Liver (tissue), 9 donors: ENCODE data around the gene RPL34. TPM values are rescaled to one million over a fixed set of nuclear protein-coding genes. Genes with fewer than 3 reads are reported as not detected.

Experiments used
- DNase-seq: peaks from one replicate; pipeline ENCODE4 v3.0.0-alpha.2; 2017; ENCODE audit warnings: low spot score
- H3K27ac ChIP-seq, 2 donors: one replicate each; pipeline ENCODE4 v1.7.0; 2013; ENCODE audit warnings: inconsistent platforms in 2 of 2, low read length in 2 of 2, control low read depth in 1 of 2, low read depth in 1 of 2, mild to moderate bottlenecking in 1 of 2
- H3K27me3 ChIP-seq, 4 donors: one replicate each; pipeline versions ENCODE4 v1.6.1 to v1.7.0; 2013; ENCODE audit warnings: low read length in 3 of 4, inconsistent platforms in 1 of 4, mild to moderate bottlenecking in 1 of 4, moderate library complexity in 1 of 4; ENCODE audit not compliant: control insufficient read depth in 4 of 4, insufficient read depth in 4 of 4
- H3K36me3 ChIP-seq, 4 donors: one replicate each; pipeline versions ENCODE4 v1.6.1 to v1.7.0; 2013; ENCODE audit warnings: low read length in 3 of 4, mild to moderate bottlenecking in 3 of 4, low read depth in 1 of 4, moderate library complexity in 1 of 4; ENCODE audit not compliant: control insufficient read depth in 4 of 4, insufficient read depth in 3 of 4
- H3K4me1 ChIP-seq, 4 donors: one replicate each; pipeline versions ENCODE4 v1.6.1 to v1.7.0; 2013; ENCODE audit warnings: low read length in 3 of 4, mild to moderate bottlenecking in 3 of 4, moderate library complexity in 1 of 4; ENCODE audit not compliant: control insufficient read depth in 4 of 4, insufficient read depth in 4 of 4
- H3K4me3 ChIP-seq, 3 donors: one replicate each; pipeline versions ENCODE4 v1.6.1 to v1.7.0; 2013; ENCODE audit warnings: low read length in 3 of 3, control low read depth in 1 of 3, low read depth in 1 of 3, mild to moderate bottlenecking in 1 of 3
- H3K9ac ChIP-seq, 2 donors: one replicate each; pipeline ENCODE4 v1.7.0; 2013; ENCODE audit warnings: low read length in 2 of 2, mild to moderate bottlenecking in 2 of 2, moderate library complexity in 2 of 2, control low read depth in 1 of 2, low read depth in 1 of 2
- H3K9me3 ChIP-seq, 4 donors: one replicate each; pipeline versions ENCODE4 v1.6.1 to v1.7.0; 2013; ENCODE audit warnings: low read length in 3 of 4; ENCODE audit not compliant: control insufficient read depth in 4 of 4
- EGR1 ChIP-seq, 2 donors: IDR thresholded peaks; 2 replicates each; pipeline ENCODE4 v1.6.1; 2016 to 2018; ENCODE audit warnings: antibody characterized with exemption in 2 of 2, low read depth in 2 of 2
- FOXA2 ChIP-seq: IDR thresholded peaks from 2 replicates; pipeline ENCODE4 v1.6.1; 2016; ENCODE audit warnings: antibody characterized with exemption
- GABPA ChIP-seq, 2 donors: IDR thresholded peaks in 1 of 2; conservative IDR thresholded peaks in 1 of 2; 2 replicates each; pipeline ENCODE4 v1.6.1; 2016; ENCODE audit warnings: antibody characterized with exemption in 2 of 2, mild to moderate bottlenecking in 1 of 2, moderate library complexity in 1 of 2
- HNF4A ChIP-seq, 2 donors: conservative IDR thresholded peaks; 2 replicates each; pipeline ENCODE4 v1.6.1; 2016; ENCODE audit warnings: antibody characterized with exemption in 2 of 2, mild to moderate bottlenecking in 2 of 2
- JUND ChIP-seq, 2 donors: IDR thresholded peaks; 2 replicates each; pipeline ENCODE4 v1.6.1; 2016; ENCODE audit warnings: antibody characterized with exemption in 2 of 2
- RAD21 ChIP-seq, 2 donors: IDR thresholded peaks; 2 replicates each; pipeline ENCODE4 v1.6.1; 2016; ENCODE audit warnings: antibody characterized with exemption in 2 of 2, mild to moderate bottlenecking in 2 of 2
- RXRA ChIP-seq, 2 donors: IDR thresholded peaks; 2 replicates each; pipeline ENCODE4 v1.6.1; 2017 to 2018; ENCODE audit warnings: antibody characterized with exemption in 2 of 2, mild to moderate bottlenecking in 1 of 2
- TAF1 ChIP-seq: conservative IDR thresholded peaks from 2 replicates; pipeline ENCODE4 v1.6.1; 2016; ENCODE audit warnings: antibody characterized with exemption, mild to moderate bottlenecking
- WGBS: extraction: QIAGEN DNeasy Blood & Tissue Kit; methylation state at CpG from one replicate; pipeline ENCODE4 v1.1.7; 2013; 5-methylcytosine and 5-hydroxymethylcytosine counted together
- polyA plus RNA-seq, 2 donors: library from polyadenylated mRNA; stranded (reverse) in 1 of 2; unstranded in 1 of 2; fragments of 200-250 nt in 1 of 2; fragments of >200 nt in 1 of 2; fragmentation: Nextera tagmentation in 1 of 2; extraction: Ambion mirVana in 1 of 2; gene quantifications; one replicate each; pipeline versions ENCODE4 v1.2.1 to v1.2.3, GENCODE V29; 2013 to 2015
- total RNA-seq, 2 donors: library from RNA; depleted of rRNA; stranded (reverse); fragments of >200 nt; gene quantifications; one replicate each; pipeline ENCODE4 v1.2.3, GENCODE V29; 2014
- TF ChIP-seq, protein P1 (sequence below): IDR thresholded peaks from 2 replicates; pipeline ENCODE4 v1.6.1; 2016; ENCODE audit warnings: antibody characterized with exemption, mild to moderate bottlenecking
- TF ChIP-seq, protein P2 (sequence below): IDR thresholded peaks from 2 replicates; pipeline ENCODE4 v1.6.1; 2016; ENCODE audit warnings: antibody characterized with exemption
- TF ChIP-seq, protein P3 (sequence below): fragments of 150-350 bp; IDR thresholded peaks from 2 replicates; pipeline ENCODE4 v1.5.1; 2017; ENCODE audit warnings: improper control_type of control experiment, low read depth, low read length; ENCODE audit not compliant: missing input control
- TF ChIP-seq, protein P4 (sequence below): IDR thresholded peaks from 2 replicates; pipeline ENCODE4 v1.6.1; 2016; ENCODE audit warnings: antibody characterized with exemption
- donor health status: healthy.
- donor health status: healthy.
- donor health status: healthy.
- donor health status: healthy.
- donor health status: healthy.

The RPL34 gene
- total and polyA plus RNA-seq, 4 donors = 138 to 1,016 (median 510) TPM

DNA sequence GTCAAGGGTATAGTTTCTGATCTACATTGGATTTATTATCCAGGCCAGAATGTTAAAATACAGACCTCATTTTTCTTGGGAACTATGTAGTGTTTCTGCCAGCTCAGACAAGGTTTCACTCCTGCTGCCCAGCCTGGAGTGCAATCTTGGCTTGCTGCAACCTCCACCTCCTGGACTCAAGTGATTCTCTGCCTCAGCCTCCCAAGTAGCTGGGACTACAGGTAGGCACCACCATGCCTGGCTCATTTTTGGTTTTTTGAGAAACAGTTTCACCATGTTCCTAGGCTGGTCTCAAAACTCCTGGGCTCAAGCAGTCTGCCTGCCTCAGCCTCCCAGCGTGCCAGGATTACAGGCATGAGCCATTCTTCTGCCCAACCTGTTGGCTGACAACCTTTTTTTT is 5.7 kb downstream of the RPL34 start:
- DNase-seq = no peak
- Histone ChIP-seq H3K4me1 (peaks cover 1 to 15% (median 9%) of the 10 kb centered on the region in 4 donors), H3K36me3 (peaks cover 16 to 82% (median 63%) of the 10 kb centered on the region in 4 donors), H3K9ac (no peak overlapping the region), H3K4me3 (no peak overlapping the region), H3K27ac (no peak overlapping the region), H3K27me3 (no peaks in the 10 kb centered on the region), H3K9me3 (no peaks in the 10 kb centered on the region)
- TF ChIP-seq, protein P1, sequence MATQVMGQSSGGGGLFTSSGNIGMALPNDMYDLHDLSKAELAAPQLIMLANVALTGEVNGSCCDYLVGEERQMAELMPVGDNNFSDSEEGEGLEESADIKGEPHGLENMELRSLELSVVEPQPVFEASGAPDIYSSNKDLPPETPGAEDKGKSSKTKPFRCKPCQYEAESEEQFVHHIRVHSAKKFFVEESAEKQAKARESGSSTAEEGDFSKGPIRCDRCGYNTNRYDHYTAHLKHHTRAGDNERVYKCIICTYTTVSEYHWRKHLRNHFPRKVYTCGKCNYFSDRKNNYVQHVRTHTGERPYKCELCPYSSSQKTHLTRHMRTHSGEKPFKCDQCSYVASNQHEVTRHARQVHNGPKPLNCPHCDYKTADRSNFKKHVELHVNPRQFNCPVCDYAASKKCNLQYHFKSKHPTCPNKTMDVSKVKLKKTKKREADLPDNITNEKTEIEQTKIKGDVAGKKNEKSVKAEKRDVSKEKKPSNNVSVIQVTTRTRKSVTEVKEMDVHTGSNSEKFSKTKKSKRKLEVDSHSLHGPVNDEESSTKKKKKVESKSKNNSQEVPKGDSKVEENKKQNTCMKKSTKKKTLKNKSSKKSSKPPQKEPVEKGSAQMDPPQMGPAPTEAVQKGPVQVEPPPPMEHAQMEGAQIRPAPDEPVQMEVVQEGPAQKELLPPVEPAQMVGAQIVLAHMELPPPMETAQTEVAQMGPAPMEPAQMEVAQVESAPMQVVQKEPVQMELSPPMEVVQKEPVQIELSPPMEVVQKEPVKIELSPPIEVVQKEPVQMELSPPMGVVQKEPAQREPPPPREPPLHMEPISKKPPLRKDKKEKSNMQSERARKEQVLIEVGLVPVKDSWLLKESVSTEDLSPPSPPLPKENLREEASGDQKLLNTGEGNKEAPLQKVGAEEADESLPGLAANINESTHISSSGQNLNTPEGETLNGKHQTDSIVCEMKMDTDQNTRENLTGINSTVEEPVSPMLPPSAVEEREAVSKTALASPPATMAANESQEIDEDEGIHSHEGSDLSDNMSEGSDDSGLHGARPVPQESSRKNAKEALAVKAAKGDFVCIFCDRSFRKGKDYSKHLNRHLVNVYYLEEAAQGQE = no peak
- TF ChIP-seq EGR1 (IDR thresholded peaks at IDR 0.05; ENCODE audit: low read depth in 2 of 2) = no peak
- TF ChIP-seq RAD21 (IDR thresholded peaks at IDR 0.05) = no peak
- TF ChIP-seq, protein P2, sequence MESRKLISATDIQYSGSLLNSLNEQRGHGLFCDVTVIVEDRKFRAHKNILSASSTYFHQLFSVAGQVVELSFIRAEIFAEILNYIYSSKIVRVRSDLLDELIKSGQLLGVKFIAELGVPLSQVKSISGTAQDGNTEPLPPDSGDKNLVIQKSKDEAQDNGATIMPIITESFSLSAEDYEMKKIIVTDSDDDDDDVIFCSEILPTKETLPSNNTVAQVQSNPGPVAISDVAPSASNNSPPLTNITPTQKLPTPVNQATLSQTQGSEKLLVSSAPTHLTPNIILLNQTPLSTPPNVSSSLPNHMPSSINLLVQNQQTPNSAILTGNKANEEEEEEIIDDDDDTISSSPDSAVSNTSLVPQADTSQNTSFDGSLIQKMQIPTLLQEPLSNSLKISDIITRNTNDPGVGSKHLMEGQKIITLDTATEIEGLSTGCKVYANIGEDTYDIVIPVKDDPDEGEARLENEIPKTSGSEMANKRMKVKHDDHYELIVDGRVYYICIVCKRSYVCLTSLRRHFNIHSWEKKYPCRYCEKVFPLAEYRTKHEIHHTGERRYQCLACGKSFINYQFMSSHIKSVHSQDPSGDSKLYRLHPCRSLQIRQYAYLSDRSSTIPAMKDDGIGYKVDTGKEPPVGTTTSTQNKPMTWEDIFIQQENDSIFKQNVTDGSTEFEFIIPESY = no peak
- TF ChIP-seq TAF1 = no peak
- TF ChIP-seq FOXA2 = no peak
- TF ChIP-seq, protein P3, sequence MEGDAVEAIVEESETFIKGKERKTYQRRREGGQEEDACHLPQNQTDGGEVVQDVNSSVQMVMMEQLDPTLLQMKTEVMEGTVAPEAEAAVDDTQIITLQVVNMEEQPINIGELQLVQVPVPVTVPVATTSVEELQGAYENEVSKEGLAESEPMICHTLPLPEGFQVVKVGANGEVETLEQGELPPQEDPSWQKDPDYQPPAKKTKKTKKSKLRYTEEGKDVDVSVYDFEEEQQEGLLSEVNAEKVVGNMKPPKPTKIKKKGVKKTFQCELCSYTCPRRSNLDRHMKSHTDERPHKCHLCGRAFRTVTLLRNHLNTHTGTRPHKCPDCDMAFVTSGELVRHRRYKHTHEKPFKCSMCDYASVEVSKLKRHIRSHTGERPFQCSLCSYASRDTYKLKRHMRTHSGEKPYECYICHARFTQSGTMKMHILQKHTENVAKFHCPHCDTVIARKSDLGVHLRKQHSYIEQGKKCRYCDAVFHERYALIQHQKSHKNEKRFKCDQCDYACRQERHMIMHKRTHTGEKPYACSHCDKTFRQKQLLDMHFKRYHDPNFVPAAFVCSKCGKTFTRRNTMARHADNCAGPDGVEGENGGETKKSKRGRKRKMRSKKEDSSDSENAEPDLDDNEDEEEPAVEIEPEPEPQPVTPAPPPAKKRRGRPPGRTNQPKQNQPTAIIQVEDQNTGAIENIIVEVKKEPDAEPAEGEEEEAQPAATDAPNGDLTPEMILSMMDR = no peak
- WGBS = 98% methylated on average over 1 of the region's 1 CpG

DNA sequence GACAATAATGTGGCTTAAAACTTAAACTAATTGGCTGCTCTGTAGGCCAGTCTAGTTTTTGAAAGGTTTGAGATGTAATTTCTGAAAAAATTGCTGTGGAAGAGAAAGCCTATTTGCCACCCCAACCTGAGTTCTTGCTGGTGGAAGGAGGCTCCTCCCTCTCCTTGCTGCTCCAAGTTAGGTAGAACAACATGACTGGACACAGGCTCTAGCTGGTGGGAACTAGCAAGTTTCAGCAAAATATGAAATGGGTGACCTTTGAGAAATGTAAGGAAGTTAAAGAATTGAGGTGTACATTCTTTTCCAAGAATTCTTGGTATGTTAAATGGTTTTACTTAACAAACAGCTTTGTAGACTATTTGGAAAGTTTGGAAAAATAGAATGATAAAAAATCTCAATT is 8.0 kb downstream of the RPL34 start:
- Histone ChIP-seq H3K9me3 (no peaks in the 10 kb centered on the region), H3K27me3 (no peaks in the 10 kb centered on the region), H3K4me3 (no peak overlapping the region), H3K27ac (no peak overlapping the region), H3K4me1 (peaks cover 0 to 3% (median under 1%) of the 10 kb centered on the region in 4 donors), H3K9ac (no peak overlapping the region), H3K36me3 (peaks cover 18 to 82% (median 75%) of the 10 kb centered on the region in 4 donors)
- TF ChIP-seq, protein P4, sequence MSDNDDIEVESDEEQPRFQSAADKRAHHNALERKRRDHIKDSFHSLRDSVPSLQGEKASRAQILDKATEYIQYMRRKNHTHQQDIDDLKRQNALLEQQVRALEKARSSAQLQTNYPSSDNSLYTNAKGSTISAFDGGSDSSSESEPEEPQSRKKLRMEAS = no peak
- TF ChIP-seq TAF1 (no peak), EGR1 (IDR thresholded peaks at IDR 0.05; ENCODE audit: low read depth in 2 of 2) (no peak), HNF4A (conservative IDR thresholded peaks at IDR 0.05) (no peak), GABPA (IDR thresholded peaks at IDR 0.05 in 1 of 2, conservative IDR thresholded peaks at IDR 0.05 in 1 of 2) (no peak), FOXA2 (no peak), RXRA (IDR thresholded peaks at IDR 0.05) (no peak), JUND (IDR thresholded peaks at IDR 0.05) (no peak)
- TF ChIP-seq, protein P3 = no peak
- TF ChIP-seq, protein P2 = no peak
- DNase-seq = no peak
